ENCODE data around the gene TMEM236.

- TF ChIP-seq CTCF (IDR thresholded peaks at IDR 0.05; ENCODE audit: extremely low read depth in 1 of 2, insufficient read depth in 1 of 2, low read depth in 1 of 2, low read length in 2 of 2): no peak
- TF ChIP-seq POLR2AphosphoS5 (IDR thresholded peaks at IDR 0.05; ENCODE audit: insufficient read depth, low read depth, low read length): no peak
- TF ChIP-seq POLR2A (IDR thresholded peaks at IDR 0.05; ENCODE audit: low read depth, low read length): no peak
- TF ChIP-seq EZH2 (IDR thresholded peaks at IDR 0.05; ENCODE audit: borderline replicate concordance, low read depth, low read length, severe bottlenecking): no peak
- TF ChIP-seq FOS (IDR thresholded peaks at IDR 0.05; ENCODE audit: borderline replicate concordance, insufficient read depth, low read length): no peak
- TF ChIP-seq, protein P1, sequence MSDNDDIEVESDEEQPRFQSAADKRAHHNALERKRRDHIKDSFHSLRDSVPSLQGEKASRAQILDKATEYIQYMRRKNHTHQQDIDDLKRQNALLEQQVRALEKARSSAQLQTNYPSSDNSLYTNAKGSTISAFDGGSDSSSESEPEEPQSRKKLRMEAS (IDR thresholded peaks at IDR 0.05; ENCODE audit: insufficient read depth, insufficient read length): no peak
These were observed 13.6 kb downstream of the TMEM236 start for GRCh38 chr10:17765602-17766001.
